Tongue (tissue), 2 donors: Measurements from ENCODE around the gene ZDHHC23. TPM values are rescaled to one million over a fixed set of nuclear protein-coding genes. Genes with fewer than 3 reads are reported as not detected.

Experiments used
- DNase-seq: peaks from one replicate; pipeline ENCODE4 v3.0.0-alpha.2; 2015
- total RNA-seq: library from RNA; depleted of rRNA; stranded (reverse); fragments of >200 nt; gene quantifications from one replicate; pipeline ENCODE4 v1.2.3, GENCODE V29; 2014

ZDHHC23 gene
- 4.7 TPM for total RNA-seq

- peak; percentile 68 for DNase-seq
Measured at GRCh38 chr3:113947372-113948014, at the start of gene ZDHHC23. Gene ZDHHC23, plus strand, starts transcription at chr3:113948013. Its CDS starts 790 bp downstream, at chr3:113948803.

DNA sequence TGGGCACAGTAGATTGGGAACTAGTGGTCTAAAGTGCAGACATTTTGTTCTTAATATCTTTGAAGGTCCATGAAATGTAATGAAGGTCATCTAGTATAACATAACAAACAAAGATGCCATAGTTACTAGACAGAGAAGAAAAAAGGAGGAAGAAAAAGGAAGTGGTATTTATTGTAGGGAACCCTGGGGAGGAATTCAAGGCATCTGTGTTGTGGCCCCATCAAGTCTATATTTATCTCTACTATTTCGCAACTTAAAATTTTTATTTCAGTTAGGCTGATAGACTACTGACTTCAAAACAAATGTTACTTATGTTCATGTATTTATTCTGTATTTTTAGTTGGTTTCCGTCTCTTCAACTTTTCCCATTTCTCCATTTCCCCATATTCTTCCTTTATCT lies 48.9 kb upstream of the ZDHHC23 start:
- no peak for DNase-seq

GRCh38 chr3:113906568-113907140 lies 41.2 kb upstream of the ZDHHC23 start:
- DNase-seq: no peak

DNA sequence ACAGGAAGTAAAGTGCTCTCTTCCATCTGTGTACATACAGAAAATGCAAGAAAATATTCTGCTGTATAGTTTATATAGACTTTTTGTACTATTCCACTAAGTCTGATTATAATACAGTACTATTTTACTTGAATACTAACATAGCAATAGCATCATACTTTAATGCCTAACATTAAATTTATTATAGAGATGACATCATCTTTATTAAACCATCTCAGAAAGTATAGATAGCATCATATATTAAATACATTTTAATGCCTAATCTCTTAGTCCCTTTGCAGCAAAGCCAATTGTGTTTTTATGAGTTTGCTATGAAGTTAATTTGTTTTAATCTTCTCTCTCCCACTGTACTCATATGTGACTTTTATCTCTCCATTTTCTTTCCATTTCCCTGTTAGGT lies 39.7 kb upstream of the ZDHHC23 start:
- no peak for DNase-seq

DNA sequence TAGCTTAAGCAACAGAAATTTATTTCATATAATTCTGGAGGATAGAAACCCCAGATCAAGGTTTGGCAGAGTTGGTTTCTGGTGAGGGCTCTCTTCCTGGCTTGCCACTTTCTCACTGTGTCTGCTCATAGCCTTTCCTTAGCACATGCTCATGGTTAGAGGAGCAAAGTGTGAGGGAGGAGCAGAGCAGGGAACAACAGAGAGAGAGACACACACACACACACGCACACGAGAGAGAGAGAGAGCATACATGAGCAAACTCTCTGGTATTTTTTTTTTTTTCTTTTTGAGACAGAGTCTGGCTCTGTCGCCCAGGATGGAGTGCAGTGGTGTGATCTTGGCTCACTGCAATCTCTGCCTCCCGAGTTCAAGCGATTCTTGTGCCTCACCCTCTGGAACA lies 36.8 kb upstream of the ZDHHC23 start:
- DNase-seq: no peak

GRCh38 chr3:113912552-113913236 lies 35.1 kb upstream of the ZDHHC23 start:
- peak; percentile 52 for DNase-seq

DNA sequence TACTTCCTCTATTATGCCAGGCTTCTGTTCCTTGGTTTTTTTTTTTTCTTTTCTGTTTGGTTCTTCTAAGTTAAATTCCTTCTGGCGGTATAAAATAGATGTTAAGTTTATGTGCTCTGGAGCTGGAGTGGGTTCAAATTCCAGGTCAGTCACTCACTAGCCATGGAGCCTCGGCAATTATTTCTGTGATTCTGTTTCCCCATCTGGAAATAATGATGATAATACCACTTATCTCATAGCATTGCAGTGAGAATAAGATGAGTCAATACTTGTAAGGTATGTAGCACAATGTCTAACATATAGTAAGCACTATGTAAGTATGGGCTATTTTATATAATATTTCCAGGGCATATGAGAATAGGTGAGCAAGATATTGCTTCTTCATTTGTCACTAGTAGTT lies 33.2 kb upstream of the ZDHHC23 start:
- DNase-seq: no peak

- no peak for DNase-seq
Measured at GRCh38 chr3:113927556-113927955, 20.3 kb upstream of the ZDHHC23 start.

DNA sequence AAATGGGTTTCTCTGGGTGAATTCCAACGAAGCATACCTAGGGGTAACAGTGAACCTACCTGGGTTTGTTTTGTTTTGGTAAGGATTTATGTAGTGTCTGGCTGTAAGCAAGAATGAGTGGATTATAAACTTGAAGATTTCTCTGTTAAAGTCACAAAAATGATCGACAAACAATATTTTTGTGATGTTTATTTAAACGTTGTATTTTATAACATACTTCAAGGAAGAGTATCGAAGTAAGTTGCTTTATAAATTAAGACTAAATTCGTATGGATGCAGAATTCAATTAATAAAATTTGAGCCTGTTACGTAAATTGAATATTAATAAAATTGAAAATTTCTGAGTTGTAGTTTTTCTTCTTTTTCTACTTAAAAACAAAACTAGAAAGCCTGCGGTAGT lies 982 bp upstream of the ZDHHC23 start:
- no peak for DNase-seq

- DNase-seq: peak; percentile 17
Measured at GRCh38 chr3:113948015-113948917, 453 bp downstream of the ZDHHC23 start.

DNA sequence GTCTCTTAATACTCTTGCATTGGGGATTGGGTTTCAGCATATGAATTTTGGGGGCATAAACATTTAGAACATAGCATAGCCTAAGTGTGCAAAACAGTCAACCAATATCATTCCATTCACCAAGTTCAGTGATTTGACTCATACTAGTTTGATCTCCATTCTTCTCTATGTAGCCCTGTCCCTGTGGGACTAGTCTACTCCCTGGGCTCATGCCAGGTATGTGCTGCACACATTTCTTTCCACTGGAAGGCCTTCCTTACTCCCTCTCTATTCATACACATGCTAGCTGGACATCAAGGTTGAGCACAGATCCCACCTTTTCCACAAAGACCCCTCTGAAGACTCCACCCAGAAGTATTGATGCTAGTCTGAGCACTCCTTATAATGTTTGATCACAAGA lies 5.1 kb downstream of the ZDHHC23 start:
- DNase-seq: no peak

GRCh38 chr3:113953677-113954076 lies 5.9 kb downstream of the ZDHHC23 start:
- DNase-seq: no peak

DNA sequence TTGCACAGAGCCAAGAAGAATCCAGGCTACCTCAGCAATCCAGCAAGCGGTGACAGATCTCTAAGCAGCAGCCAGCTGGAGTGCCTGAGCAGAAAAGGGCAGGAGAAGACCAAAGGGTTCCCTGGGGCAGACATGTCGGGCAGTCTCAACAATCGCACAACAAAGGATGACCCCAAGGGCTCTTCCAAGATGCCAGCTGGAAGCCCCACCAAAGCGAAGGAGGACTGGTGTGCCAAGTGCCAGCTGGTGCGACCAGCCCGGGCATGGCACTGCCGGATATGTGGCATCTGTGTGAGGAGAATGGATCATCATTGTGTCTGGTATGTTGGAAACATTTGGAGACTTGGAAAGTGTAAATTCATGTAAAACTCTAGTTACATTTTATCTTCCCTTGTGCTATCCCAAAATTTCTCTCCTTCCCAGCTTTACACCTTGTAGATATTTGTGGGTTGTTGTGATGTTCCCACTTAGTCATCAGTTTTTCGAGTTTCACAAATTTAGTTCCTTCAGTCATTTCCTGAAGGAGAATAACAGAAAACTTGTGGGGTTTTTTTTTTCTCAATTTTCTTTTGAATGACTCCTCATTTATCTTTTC lies 6.4 kb downstream of the ZDHHC23 start:
- peak; percentile 11 for DNase-seq

DNA sequence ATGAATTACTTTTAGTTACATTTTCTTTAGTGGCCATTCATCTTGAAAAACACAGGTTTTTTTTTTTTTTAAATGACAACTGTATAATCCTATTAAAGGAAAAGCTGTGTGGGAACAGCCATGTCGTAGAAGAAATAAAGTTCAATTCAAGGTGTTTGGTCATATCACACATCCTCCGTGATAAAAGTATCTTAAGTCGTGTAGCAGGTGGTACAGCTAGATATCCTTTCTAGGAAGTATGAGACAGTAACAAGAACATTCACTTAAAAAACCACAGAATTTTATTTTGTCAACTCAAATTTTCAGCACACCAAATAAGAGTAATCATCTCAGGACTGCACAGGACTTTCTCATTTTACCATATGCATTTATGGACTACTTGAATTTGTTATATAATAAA lies 16.1 kb downstream of the ZDHHC23 start:
- no peak for DNase-seq

GRCh38 chr3:113966172-113966571 lies 18.4 kb downstream of the ZDHHC23 start:
- DNase-seq: no peak

- DNase-seq: no peak
Measured at GRCh38 chr3:113968986-113969385, 21.2 kb downstream of the ZDHHC23 start.

GRCh38 chr3:113977822-113978221 lies 30.0 kb downstream of the ZDHHC23 start:
- no peak for DNase-seq

GRCh38 chr3:113979916-113980315 lies 32.1 kb downstream of the ZDHHC23 start:
- no peak for DNase-seq

DNA sequence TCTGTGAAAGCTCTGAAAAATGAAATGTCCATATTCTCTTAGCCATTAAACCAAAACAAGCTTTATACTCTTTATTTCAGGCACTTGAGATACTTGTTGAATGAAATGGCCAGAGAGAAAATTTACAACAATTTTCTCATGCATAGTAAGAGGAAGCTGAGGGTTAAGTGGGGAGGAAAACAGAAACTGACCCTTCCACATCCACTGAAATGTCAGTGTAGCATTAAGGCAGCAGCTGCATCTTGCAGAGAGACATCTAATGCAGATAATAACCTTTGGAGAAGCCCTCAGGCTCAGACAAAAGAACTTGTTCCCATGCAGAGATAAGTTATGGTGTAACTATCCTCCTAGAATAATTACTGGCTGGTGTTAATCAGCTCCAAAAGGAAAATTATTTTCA lies 34.0 kb downstream of the ZDHHC23 start:
- DNase-seq: no peak

DNA sequence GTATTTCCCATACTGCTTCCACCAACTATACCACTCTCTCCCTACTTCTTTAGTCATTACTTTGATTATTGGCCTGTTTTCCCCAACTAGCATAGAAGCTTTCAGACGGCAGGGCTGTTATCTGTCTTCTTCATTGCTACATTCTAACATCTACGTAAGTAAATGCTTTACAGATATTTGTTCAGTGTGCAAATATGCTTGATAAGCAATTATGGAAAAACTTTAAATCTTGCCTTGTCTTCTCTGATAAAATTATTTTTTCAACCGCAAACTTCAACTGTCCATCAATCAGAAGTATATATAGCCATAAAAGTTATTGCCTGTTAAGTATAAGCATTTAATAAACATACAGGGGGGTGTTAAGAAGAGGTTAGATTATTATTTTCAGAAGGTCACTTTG lies 35.7 kb downstream of the ZDHHC23 start:
- DNase-seq: no peak

DNA sequence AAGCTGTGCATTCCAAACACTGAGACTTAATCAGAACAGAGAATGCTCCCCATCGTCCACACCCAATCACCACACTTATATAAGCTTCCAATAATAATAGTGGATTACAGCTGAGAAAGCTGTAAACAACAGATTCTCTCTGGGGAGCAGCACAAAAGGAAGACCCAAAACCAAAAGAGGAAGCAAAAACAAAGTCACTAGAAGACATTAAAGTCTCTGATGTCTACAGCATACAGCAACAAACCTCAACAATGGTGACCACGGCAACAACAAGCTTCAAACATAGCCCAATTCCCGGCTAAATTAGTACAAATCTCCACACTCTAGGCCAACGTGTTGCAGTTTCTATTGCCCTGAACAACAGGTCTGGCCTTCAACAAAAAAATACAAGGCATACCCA lies 37.7 kb downstream of the ZDHHC23 start:
- no peak for DNase-seq

- no peak for DNase-seq
Measured at GRCh38 chr3:114005481-114005880, 57.7 kb downstream of the ZDHHC23 start.
